Measurements from ENCODE around the gene ZNF385A.

- TF ChIP-seq, protein P1, sequence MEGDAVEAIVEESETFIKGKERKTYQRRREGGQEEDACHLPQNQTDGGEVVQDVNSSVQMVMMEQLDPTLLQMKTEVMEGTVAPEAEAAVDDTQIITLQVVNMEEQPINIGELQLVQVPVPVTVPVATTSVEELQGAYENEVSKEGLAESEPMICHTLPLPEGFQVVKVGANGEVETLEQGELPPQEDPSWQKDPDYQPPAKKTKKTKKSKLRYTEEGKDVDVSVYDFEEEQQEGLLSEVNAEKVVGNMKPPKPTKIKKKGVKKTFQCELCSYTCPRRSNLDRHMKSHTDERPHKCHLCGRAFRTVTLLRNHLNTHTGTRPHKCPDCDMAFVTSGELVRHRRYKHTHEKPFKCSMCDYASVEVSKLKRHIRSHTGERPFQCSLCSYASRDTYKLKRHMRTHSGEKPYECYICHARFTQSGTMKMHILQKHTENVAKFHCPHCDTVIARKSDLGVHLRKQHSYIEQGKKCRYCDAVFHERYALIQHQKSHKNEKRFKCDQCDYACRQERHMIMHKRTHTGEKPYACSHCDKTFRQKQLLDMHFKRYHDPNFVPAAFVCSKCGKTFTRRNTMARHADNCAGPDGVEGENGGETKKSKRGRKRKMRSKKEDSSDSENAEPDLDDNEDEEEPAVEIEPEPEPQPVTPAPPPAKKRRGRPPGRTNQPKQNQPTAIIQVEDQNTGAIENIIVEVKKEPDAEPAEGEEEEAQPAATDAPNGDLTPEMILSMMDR (IDR thresholded peaks at IDR 0.05; ENCODE audit: low read depth, low read length, poor library complexity, severe bottlenecking), result no peak
- no peak for TF ChIP-seq EZH2phosphoT487 (IDR thresholded peaks at IDR 0.05; ENCODE audit: borderline replicate concordance, low read length)
These were observed 47.6 kb upstream of the ZNF385A start for GRCh38 chr12:54431911-54432814.

All from DOHH2 (cell line).